ENCODE results near the gene LSR.

LSR gene

DNA sequence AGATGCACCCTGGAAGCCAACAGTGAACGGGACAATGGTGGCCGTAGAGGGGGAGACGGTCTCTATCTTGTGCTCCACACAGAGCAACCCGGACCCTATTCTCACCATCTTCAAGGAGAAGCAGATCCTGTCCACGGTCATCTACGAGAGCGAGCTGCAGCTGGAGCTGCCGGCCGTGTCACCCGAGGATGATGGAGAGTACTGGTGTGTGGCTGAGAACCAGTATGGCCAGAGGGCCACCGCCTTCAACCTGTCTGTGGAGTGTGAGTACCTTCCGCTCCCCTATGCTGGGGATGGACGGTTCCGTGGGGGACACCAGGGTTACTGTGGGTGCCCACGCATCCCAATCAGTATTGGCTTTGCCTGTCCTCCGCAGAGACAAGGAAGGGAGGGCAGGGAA is 53.6 kb downstream of the LSR start:
- no peak for DNase-seq (ENCODE audit: low read depth in 3 of 3)

GRCh38 chr19:35303357-35303915 is 54.6 kb downstream of the LSR start:
- no peak for DNase-seq (ENCODE audit: low read depth in 3 of 3)

GRCh38 chr19:35304036-35304435 is 55.2 kb downstream of the LSR start:
- no peak for DNase-seq (ENCODE audit: low read depth in 3 of 3)

DNA sequence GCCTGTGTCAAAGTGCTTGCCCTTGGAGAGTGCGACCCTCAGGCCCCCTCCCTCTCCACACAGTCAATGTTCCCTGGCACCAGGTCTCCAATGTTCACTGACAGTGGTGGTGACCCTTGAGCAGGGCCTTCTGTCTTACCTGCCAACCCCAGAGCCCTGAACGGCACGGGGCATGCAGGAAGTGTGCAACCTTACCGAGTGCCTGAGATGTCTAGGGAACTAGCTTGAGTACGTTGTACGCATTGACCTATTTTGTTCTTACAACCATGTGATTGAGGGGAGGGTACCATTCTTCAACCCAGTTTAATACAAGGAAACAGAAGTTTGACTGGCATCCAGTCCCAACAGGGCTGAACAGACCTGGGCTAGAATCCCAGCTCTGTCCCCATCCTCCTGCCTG is 56.4 kb downstream of the LSR start:
- no peak for DNase-seq (ENCODE audit: low read depth in 3 of 3)

DNA sequence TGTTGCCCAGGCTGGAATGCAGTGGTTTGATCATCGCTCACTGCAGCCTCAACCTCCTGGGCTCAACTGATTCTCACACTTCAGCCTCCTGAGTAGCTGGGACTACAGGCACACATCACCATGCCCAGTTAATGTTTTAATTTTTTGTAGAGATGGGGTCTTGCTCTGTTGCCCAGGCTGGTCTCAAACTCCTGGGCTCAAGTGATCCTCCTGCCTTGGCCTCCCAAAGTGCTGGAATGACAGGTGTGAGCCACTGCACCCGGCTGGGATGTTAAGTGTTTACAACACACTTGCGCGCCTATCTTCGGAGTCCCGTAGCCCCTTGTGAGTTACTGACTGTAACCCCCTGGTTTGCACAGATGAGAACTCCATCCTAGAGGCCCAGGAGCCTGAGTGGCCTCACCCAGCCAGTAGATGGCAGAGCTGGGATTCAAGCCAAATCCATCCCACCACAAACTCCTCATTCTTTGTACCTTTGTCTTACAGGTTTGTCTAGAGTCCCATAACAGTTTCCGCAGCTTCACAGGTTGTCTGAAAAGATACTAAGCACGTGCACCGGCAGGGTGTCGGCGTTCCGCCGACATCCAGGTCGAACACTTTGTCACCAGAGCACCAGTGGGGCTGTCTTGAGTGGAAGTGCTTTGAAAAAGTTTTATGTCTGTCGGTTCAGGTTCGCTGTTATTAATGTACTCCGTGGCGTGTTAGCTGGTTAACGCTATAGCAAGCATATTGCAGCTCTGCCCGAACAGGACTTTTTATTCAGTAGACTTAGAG is 57.9 kb downstream of the LSR start:
- DNase-seq (ENCODE audit: low read depth in 3 of 3): no peak

DNA sequence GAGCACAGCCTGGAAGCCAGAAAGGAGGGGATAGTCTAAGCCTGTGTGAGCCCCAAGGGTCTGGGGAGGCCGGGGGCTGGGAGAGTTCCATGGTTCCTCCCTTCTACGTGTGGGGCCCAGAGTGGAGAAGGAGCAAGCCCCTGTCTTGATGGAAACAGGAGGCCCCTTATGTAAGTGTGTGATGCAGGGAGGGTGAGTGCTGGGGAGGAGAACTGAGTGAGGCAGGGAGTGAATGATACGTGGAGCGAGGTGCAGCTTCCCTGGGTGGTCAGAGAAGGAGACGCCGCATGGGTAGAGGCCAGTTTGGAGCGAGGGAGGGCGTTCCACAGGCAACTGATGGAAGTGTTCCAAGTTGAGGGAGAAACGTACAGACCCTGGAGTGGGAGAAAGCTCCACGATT is 59.1 kb downstream of the LSR start:
- no peak for DNase-seq (ENCODE audit: low read depth in 3 of 3)

DNA sequence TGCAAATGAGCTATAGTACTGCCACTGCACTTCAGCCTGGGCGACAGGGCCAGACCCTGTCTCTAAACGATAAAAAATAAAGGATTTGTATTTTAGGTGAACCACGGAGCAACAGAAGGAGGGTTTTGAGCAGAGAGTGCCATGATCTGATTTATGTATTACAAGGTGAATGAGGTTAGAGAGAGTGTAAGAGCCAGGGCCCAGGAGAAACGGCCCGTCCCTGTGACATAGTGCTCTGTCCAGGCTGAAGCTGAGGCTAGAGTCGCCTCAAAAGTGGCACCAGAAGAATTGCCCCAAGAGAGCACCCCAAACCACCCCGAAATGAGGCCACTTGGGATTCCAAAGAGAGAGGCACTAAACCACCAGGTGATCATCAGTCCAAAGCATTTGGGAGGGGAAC is 60.1 kb downstream of the LSR start:
- no peak for DNase-seq (ENCODE audit: low read depth in 3 of 3)

- no peak for DNase-seq (ENCODE audit: low read depth in 3 of 3)
Measured at GRCh38 chr19:35309481-35310279, 60.9 kb downstream of the LSR start.

- no peak for DNase-seq (ENCODE audit: low read depth in 3 of 3)
Measured at GRCh38 chr19:35310331-35310730, 61.5 kb downstream of the LSR start.

- DNase-seq (ENCODE audit: low read depth in 3 of 3): no peak
Measured at GRCh38 chr19:35310811-35311465, 62.1 kb downstream of the LSR start.

DNA sequence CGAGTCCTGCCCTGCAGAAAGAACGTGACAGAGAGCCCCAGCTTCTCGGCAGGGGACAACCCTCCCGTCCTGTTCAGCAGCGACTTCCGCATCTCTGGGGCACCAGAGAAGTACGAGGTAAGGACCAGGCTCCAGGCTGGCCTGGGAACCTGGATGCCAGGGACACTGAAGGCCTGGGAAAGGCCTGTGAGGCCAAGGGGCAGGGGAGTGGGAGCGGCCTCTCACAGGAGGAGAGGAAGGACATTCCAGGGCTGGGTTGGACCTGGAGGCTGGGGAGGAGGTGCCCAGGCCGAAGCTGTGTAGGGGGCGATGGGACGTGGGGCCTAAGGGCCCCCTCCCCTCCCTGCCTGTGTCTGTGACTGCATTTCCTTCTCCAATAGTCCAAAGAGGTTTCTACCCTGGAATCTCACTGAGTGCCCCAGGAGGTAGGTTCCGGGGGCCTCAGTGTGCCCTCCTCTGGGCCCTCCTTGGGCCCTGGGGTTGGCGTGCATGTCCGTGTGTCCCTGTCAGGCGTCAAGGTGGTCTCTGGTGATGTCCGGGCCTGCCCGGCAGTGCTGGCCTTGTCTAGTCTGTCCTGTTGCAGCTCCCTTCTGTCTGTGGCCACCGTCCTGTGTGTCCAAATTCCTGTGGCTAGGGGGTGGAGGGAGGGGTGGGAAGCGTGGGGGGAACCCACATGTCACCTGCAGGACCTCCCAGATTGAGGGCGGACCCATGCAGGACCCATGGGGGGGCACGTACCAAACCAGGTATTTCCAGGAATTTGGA is 63.3 kb downstream of the LSR start:
- DNase-seq (ENCODE audit: low read depth in 3 of 3): no peak

GRCh38 chr19:35313587-35313986 is 64.8 kb downstream of the LSR start:
- DNase-seq (ENCODE audit: low read depth in 3 of 3): no peak

GRCh38 chr19:35314031-35314430 is 65.2 kb downstream of the LSR start:
- DNase-seq (ENCODE audit: low read depth in 3 of 3): no peak

GRCh38 chr19:35314858-35315470 is 66.2 kb downstream of the LSR start:
- no peak for DNase-seq (ENCODE audit: low read depth in 3 of 3)

DNA sequence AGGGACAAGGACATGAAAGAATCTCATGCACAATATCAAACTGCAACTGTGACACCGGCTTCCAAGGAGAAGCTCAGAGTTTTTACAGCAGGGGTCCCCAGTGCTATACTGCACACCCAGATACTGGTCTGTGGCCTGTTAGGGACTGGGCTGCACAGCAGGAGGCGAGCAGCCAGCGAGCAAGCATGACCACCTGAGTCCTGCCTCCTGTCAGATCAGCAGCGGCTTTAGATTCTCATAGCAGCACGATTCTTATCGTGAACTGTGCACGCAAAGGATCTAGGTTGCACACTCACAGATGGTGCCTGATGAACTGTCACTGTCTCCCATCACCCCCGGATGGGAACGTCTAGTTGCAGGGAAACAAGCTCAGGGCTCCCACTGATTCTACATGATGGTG is 67.1 kb downstream of the LSR start:
- DNase-seq (ENCODE audit: low read depth in 3 of 3): no peak

DNA sequence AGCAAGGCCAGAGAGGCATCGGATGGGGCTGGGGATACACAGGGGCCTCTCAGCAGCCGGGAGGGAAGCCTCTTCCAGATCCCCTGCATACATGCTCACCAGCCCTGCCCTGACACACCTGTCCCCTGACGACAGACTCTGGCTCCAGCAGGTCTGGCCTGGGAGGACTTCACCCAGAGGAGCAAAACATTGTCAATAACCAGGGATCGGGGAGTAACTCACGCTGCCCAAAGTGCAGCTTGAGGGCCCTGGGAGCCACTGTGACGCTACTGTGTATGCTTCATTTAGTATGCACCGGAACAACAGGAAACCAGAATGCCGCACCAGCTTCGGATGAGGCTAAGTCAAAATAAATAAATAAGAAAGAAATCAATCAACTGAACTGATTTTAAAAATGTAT is 67.8 kb downstream of the LSR start:
- DNase-seq (ENCODE audit: low read depth in 3 of 3): no peak

Data from stimulated activated CD4-positive, alpha-beta T cell treated with anti-CD3 and anti-CD28 coated beads, TNF-alpha, amount 100 ng/mL, for 4 hours (primary cell).